ENCODE results near the gene KLRF2. TPM values are rescaled to one million over a fixed set of nuclear protein-coding genes. Genes with fewer than 3 reads are reported as not detected.

KLRF2 gene
- total RNA-seq, 6 experiments from 2014 or later, result not detected

DNA sequence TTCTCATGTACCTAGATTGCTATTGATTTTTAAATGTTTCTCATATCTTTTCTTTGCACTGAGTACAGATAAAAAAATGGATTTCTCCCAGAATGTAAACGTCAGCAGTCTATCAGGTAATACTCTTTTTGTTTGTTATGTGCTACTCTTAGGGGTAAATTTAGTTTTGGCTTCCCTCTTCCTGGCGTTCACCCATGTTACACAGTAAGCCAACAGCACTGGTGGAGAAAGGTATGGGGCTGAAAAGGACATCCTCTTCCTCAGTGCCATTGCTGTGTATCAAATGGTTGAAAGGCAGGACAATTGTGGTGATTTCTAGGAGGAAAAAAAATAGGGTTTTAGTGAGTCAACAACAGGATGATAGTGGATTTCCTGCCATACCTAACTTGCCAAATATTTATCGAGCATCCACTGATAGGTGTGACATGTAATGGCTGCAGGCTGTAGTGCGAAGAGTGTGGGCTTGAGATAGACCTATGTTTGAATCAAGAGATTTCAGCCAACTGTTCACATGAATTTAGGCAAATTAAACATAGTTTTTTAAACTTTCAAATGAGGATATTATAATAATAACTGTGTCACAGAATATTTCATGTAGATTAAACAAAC is 7.5 kb downstream of the KLRF2 start:
- no peak for DNase-seq
- peak; percentile 12 to 77 (median 37) for ATAC-seq
- Histone ChIP-seq H3K9me3 (no peaks in the 10 kb centered on the region), H3K4me1 (peaks cover 0 to 6% (median 0%) of the 10 kb centered on the region in 4 donors), H3K27ac (no peak overlapping the region), H3K27me3 (no peaks in the 10 kb centered on the region), H3K4me3 (no peak overlapping the region), H3K36me3 (no peaks in the 10 kb centered on the region)
- 27% methylated on average over 4 of the region's 4 CpGs for WGBS (ENCODE audit: insufficient coverage, low coverage, low lambda C conversion rate, missing lambda C conversion rate)
- intact Hi-C loops (cut with DNase I), result no loop called here
- no peak for TF ChIP-seq CTCF (IDR thresholded peaks at IDR 0.05)
- no peak for TF ChIP-seq POLR2A (IDR thresholded peaks at IDR 0.05)

- DNase-seq (no peak), ATAC-seq (no peak)
- WGBS (ENCODE audit: insufficient coverage, low coverage, low lambda C conversion rate, missing lambda C conversion rate), result 71% methylated on average over 6 of the region's 6 CpGs
- H3K27me3 ChIP-seq, result no peaks in the 10 kb centered on the region
- peaks cover 0 to 9% (median 3%) of the 10 kb centered on the region in 4 donors for H3K4me1 ChIP-seq
- H3K27ac ChIP-seq, result no peak overlapping the region
- TF ChIP-seq POLR2A (IDR thresholded peaks at IDR 0.05), result no peak
- TF ChIP-seq CTCF (IDR thresholded peaks at IDR 0.05), result no peak
- no peak overlapping the region for H3K4me3 ChIP-seq
- intact Hi-C loops (cut with DNase I), result no loop called here
- no peaks in the 10 kb centered on the region for H3K36me3 ChIP-seq
- H3K9me3 ChIP-seq, result no peaks in the 10 kb centered on the region
Observed at GRCh38 chr12:9895215-9895971, 14.1 kb downstream of the KLRF2 start.

DNA sequence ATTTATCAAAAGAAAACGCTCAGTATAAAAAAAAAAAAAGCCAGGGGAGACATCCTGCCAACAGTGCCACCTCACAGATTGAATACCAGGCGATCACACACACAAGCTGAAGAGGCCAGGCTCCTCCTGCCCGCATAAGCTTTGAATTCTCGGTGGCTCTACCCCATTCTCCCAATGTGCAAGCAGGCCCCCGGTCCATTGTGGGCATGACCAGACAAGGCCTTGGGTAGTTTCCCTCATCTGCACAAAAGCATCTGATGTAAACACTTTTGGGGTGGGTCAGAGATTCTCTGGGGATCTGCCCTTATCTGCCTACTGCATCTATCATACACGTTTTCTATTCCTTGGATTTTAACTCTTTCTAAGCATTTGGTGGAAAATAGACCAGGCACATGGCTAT is 16.2 kb downstream of the KLRF2 start:
- H3K27ac ChIP-seq, result no peak overlapping the region
- H3K27me3 ChIP-seq, result no peaks in the 10 kb centered on the region
- peaks cover 0 to 5% (median 0%) of the 10 kb centered on the region in 4 donors for H3K9me3 ChIP-seq
- intact Hi-C loops (cut with DNase I), result no loop called here
- TF ChIP-seq POLR2A (IDR thresholded peaks at IDR 0.05) (no peak), CTCF (IDR thresholded peaks at IDR 0.05) (no peak)
- no peaks in the 10 kb centered on the region for H3K36me3 ChIP-seq
- no peak overlapping the region for H3K4me3 ChIP-seq
- peaks cover 0 to 19% (median 7%) of the 10 kb centered on the region in 4 donors for H3K4me1 ChIP-seq
- 78% methylated on average over 5 of the region's 6 CpGs for WGBS (ENCODE audit: insufficient coverage, low coverage, low lambda C conversion rate, missing lambda C conversion rate)
- ATAC-seq (no peak), DNase-seq (no peak)

- H3K9me3 ChIP-seq, result peaks cover 0 to 7% (median 0%) of the 10 kb centered on the region in 4 donors
- ATAC-seq, result no peak
- WGBS (ENCODE audit: insufficient coverage, low coverage, low lambda C conversion rate, missing lambda C conversion rate), result 89% methylated on average over 1 of the region's 2 CpGs
- H3K4me3 ChIP-seq, result no peak overlapping the region
- intact Hi-C loops (cut with DNase I), result no loop called here
- no peaks in the 10 kb centered on the region for H3K36me3 ChIP-seq
- H3K27ac ChIP-seq, result no peak overlapping the region
- H3K27me3 ChIP-seq, result no peaks in the 10 kb centered on the region
- TF ChIP-seq CTCF (IDR thresholded peaks at IDR 0.05), result no peak
- TF ChIP-seq POLR2A (IDR thresholded peaks at IDR 0.05), result no peak
- H3K4me1 ChIP-seq, result peaks cover 0 to 19% (median 7%) of the 10 kb centered on the region in 4 donors
- no peak for DNase-seq
Observed at GRCh38 chr12:9899209-9899608, 17.9 kb downstream of the KLRF2 start.

Data from right lobe of liver (tissue), 6 donors.